ENCODE results near the gene HCN2.

GRCh38 chr19:560121-560520, 29.6 kb upstream of the HCN2 start:
- TF ChIP-seq EZH2 (IDR thresholded peaks at IDR 0.05; ENCODE audit: low read depth): no peak
- TF ChIP-seq, protein P1, sequence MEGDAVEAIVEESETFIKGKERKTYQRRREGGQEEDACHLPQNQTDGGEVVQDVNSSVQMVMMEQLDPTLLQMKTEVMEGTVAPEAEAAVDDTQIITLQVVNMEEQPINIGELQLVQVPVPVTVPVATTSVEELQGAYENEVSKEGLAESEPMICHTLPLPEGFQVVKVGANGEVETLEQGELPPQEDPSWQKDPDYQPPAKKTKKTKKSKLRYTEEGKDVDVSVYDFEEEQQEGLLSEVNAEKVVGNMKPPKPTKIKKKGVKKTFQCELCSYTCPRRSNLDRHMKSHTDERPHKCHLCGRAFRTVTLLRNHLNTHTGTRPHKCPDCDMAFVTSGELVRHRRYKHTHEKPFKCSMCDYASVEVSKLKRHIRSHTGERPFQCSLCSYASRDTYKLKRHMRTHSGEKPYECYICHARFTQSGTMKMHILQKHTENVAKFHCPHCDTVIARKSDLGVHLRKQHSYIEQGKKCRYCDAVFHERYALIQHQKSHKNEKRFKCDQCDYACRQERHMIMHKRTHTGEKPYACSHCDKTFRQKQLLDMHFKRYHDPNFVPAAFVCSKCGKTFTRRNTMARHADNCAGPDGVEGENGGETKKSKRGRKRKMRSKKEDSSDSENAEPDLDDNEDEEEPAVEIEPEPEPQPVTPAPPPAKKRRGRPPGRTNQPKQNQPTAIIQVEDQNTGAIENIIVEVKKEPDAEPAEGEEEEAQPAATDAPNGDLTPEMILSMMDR (conservative IDR thresholded peaks at IDR 0.05): no peak

All from PC-9 (cell line).